ENCODE results near the gene FBXO36.

FBXO36 gene

DNA sequence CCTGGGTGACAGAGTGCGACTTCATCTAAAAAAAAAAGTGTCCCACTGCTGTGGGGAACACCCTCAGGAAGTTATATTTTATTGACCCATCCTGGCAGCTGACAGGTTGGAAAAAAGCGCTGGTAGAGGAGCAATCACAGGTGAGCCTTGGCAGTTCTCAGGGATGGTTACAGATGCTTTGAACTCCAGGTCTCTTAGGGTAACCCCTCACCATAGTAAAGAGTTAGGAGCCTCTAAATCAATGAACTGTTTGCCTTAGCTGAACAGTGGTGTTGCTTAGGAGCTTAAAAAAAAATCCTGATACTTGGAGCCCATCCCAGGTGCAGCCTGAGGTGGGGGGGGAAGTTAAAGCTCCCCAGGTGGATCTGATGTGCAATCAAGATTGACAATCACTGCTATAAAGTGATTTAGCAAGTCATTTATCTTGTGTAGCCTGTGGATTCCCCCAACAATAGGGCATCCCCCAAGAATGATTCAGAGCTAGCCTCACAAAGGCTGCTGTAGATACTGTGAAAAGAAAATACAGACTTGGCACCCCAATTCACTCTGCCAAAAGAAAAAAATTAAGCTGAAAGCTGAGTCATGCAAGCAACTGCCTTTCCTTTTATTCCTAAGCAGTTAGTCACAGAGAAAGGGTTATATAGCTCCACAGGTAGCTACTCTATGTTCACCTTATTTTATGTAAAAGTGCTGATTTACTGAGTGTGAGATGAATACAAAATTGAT, 131.6 kb downstream of the FBXO36 start:
- DNase-seq, result no peak

DNA sequence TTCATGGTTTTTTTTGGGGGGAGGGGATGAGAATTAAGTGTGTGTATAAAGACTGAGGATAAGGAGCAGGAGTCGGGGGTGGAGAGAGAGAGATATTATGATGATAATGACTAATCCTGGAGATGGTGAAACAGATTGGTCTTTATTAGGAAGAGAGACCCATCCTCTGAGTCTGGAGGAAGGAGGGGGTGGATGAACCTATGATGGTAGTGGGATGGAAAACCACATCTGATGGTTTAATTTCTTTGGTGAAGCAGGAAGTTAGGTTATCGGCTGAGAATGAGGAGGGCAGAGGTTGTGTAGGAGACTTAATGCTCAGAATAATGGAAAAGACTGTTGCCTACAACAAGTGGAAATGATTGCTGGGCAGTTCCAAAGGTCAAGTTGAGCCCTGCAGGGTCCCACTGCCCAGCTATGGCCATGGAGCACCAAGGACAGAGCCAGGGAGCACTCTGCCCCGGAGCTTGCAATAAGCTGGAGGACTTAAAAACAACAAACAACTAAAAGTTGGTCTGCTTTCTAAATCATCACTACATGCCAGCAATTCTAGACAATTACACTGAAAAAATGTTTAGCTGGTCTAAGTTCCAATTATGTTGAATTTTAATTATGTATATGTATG, 138.5 kb downstream of the FBXO36 start:
- DNase-seq, result no peak

Measured in SHP77 (cell line).